ENCODE results near the gene MFAP3L. TPM values are rescaled to one million over a fixed set of nuclear protein-coding genes. Genes with fewer than 3 reads are reported as not detected.
A peak's percentile ranks its signal among the peaks of the same experiment; 100 is the strongest.

Gene MFAP3L
- total RNA-seq, 1 experiment from 2014 or later: 0.47 TPM

GRCh38 chr4:169958629-169959028, 67.6 kb downstream of the MFAP3L start:
- ChIA-PET POLR2A (ENCODE audit: unreplicated experiment) (no interaction called here), CTCF (no interaction called here)
- no peaks in the 10 kb centered on the region for H3K36me3 ChIP-seq (ENCODE audit: low read depth, low read length)
- no peaks in the 10 kb centered on the region for H3F3A ChIP-seq (ENCODE audit: low read length, unreplicated experiment)
- BruUV-seq (replicated peaks): no TSS peak
- TF ChIP-seq EZH2phosphoT487 (IDR thresholded peaks at IDR 0.05; ENCODE audit: borderline replicate concordance, low read length) (no peak), CTCF (conservative IDR thresholded peaks at IDR 0.05; ENCODE audit: low read depth, low read length) (no peak), EZH2 (IDR thresholded peaks at IDR 0.05; ENCODE audit: low read length, unreplicated experiment) (no peak)
- intact Hi-C loops (cut with micrococcal nuclease): no loop called here
- H3K4me1 ChIP-seq (ENCODE audit: insufficient read depth, low read length): no peaks in the 10 kb centered on the region
- no peak for ATAC-seq
- H3K27ac ChIP-seq (ENCODE audit: low read length): no peak overlapping the region
- H4K20me1 ChIP-seq (ENCODE audit: low read length): no peaks in the 10 kb centered on the region
- H3K9me2 ChIP-seq (replicated peaks; ENCODE audit: low read length): no peaks in the 10 kb centered on the region
- H3K79me2 ChIP-seq (ENCODE audit: low read length): no peaks in the 10 kb centered on the region
- H3K9me3 ChIP-seq (ENCODE audit: low read length): no peaks in the 10 kb centered on the region
- no peak overlapping the region for H3K4me2 ChIP-seq (ENCODE audit: low read length)
- no peak overlapping the region for H3K4me3 ChIP-seq (ENCODE audit: low read length)
- H2AFZ ChIP-seq (ENCODE audit: low read length): no peak overlapping the region
- peaks cover 57% of the 10 kb centered on the region for H3K27me3 ChIP-seq (ENCODE audit: low read length)
- H3K9ac ChIP-seq (ENCODE audit: low read length): no peak overlapping the region
- no peak for DNase-seq

- Histone ChIP-seq H3F3A (ENCODE audit: low read length, unreplicated experiment) (no peaks in the 10 kb centered on the region), H3K4me2 (ENCODE audit: low read length) (no peak overlapping the region), H3K27ac (ENCODE audit: low read length) (no peak overlapping the region), H3K9me3 (ENCODE audit: low read length) (no peaks in the 10 kb centered on the region), H3K36me3 (ENCODE audit: low read depth, low read length) (no peaks in the 10 kb centered on the region), H3K9ac (ENCODE audit: low read length) (no peak overlapping the region), H2AFZ (ENCODE audit: low read length) (no peak overlapping the region), H4K20me1 (ENCODE audit: low read length) (no peaks in the 10 kb centered on the region), H3K4me1 (ENCODE audit: insufficient read depth, low read length) (no peaks in the 10 kb centered on the region), H3K79me2 (ENCODE audit: low read length) (no peaks in the 10 kb centered on the region), H3K27me3 (ENCODE audit: low read length) (peaks cover 54% of the 10 kb centered on the region), H3K9me2 (replicated peaks; ENCODE audit: low read length) (no peaks in the 10 kb centered on the region), H3K4me3 (ENCODE audit: low read length) (no peak overlapping the region)
- TF ChIP-seq EZH2phosphoT487 (IDR thresholded peaks at IDR 0.05; ENCODE audit: borderline replicate concordance, low read length): no peak
- TF ChIP-seq CTCF (conservative IDR thresholded peaks at IDR 0.05; ENCODE audit: low read depth, low read length): no peak
- TF ChIP-seq EZH2 (IDR thresholded peaks at IDR 0.05; ENCODE audit: low read length, unreplicated experiment): no peak
- intact Hi-C loops (cut with micrococcal nuclease): no loop called here
- POLR2A ChIA-PET (ENCODE audit: unreplicated experiment): no interaction called here
- BruUV-seq (replicated peaks): no TSS peak
- DNase-seq (peak; percentile 26), ATAC-seq (no peak)
- CTCF ChIA-PET: no interaction called here
Observed at GRCh38 chr4:169957785-169958184, 68.4 kb downstream of the MFAP3L start.

- DNase-seq: no peak
- TF ChIP-seq EZH2 (IDR thresholded peaks at IDR 0.05; ENCODE audit: low read length, unreplicated experiment): no peak
- ATAC-seq: no peak
- H3K9me2 ChIP-seq (replicated peaks; ENCODE audit: low read length): no peaks in the 10 kb centered on the region
- intact Hi-C loops (cut with micrococcal nuclease): no loop called here
- no peaks in the 10 kb centered on the region for H3F3A ChIP-seq (ENCODE audit: low read length, unreplicated experiment)
- H3K36me3 ChIP-seq (ENCODE audit: low read depth, low read length): no peaks in the 10 kb centered on the region
- no TSS peak for BruUV-seq (replicated peaks)
- peaks cover 49% of the 10 kb centered on the region for H3K27me3 ChIP-seq (ENCODE audit: low read length)
- no peak overlapping the region for H3K4me2 ChIP-seq (ENCODE audit: low read length)
- CTCF ChIA-PET: no interaction called here
- H3K79me2 ChIP-seq (ENCODE audit: low read length): no peaks in the 10 kb centered on the region
- no peaks in the 10 kb centered on the region for H3K4me1 ChIP-seq (ENCODE audit: insufficient read depth, low read length)
- H3K9ac ChIP-seq (ENCODE audit: low read length): no peak overlapping the region
- no peaks in the 10 kb centered on the region for H3K9me3 ChIP-seq (ENCODE audit: low read length)
- no peak overlapping the region for H3K4me3 ChIP-seq (ENCODE audit: low read length)
- H2AFZ ChIP-seq (ENCODE audit: low read length): no peak overlapping the region
- POLR2A ChIA-PET (ENCODE audit: unreplicated experiment): no interaction called here
- H4K20me1 ChIP-seq (ENCODE audit: low read length): no peaks in the 10 kb centered on the region
- no peak overlapping the region for H3K27ac ChIP-seq (ENCODE audit: low read length)
Observed at GRCh38 chr4:169956091-169956843, 69.9 kb downstream of the MFAP3L start.

All from PC-3 (cell line).